Gastrocnemius medialis (tissue), 4 donors: ENCODE data around the gene PUS3.

Experiments
- POLR2A ChIP-seq, 2 donors: fragments of 450-650 bp; IDR thresholded peaks; one replicate each; pipeline ENCODE4 v1.6.1; 2017; ENCODE audit warnings: antibody characterized with exemption in 2 of 2, mild to moderate bottlenecking in 2 of 2, moderate library complexity in 2 of 2
- TF ChIP-seq, protein P1 (sequence below), 5 experiments: fragments of 450-650 bp in 3 of 5; fragments of 200-600 bp in 2 of 5; sonication (generic) in 2 of 5; IDR thresholded peaks in 4 of 5; conservative IDR thresholded peaks in 1 of 5; 1 replicate in 4 of 5; 2 replicates in 1 of 5; pipeline ENCODE4 v1.5.1; 2016 to 2019; ENCODE audit warnings: antibody characterized with exemption in 5 of 5, mild to moderate bottlenecking in 3 of 5, moderate library complexity in 3 of 5

GRCh38 chr11:125951731-125952130 lies 48.7 kb upstream of the PUS3 start:
- TF ChIP-seq, protein P1, sequence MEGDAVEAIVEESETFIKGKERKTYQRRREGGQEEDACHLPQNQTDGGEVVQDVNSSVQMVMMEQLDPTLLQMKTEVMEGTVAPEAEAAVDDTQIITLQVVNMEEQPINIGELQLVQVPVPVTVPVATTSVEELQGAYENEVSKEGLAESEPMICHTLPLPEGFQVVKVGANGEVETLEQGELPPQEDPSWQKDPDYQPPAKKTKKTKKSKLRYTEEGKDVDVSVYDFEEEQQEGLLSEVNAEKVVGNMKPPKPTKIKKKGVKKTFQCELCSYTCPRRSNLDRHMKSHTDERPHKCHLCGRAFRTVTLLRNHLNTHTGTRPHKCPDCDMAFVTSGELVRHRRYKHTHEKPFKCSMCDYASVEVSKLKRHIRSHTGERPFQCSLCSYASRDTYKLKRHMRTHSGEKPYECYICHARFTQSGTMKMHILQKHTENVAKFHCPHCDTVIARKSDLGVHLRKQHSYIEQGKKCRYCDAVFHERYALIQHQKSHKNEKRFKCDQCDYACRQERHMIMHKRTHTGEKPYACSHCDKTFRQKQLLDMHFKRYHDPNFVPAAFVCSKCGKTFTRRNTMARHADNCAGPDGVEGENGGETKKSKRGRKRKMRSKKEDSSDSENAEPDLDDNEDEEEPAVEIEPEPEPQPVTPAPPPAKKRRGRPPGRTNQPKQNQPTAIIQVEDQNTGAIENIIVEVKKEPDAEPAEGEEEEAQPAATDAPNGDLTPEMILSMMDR (IDR thresholded peaks at IDR 0.05 in 4 of 5, conservative IDR thresholded peaks at IDR 0.05 in 1 of 5), result no peak
- no peak for TF ChIP-seq POLR2A (IDR thresholded peaks at IDR 0.05)
